ENCODE measurements around the gene SSU72. TPM values are rescaled to one million over a fixed set of nuclear protein-coding genes. Genes with fewer than 3 reads are reported as not detected.

The SSU72 gene
- polyA plus RNA-seq, 1 of the 3 experiments (the other 2 are of a cell fraction), result 104 TPM

- ChIA-PET CTCF (no interaction called here), POLR2A (no interaction called here)
- TF ChIP-seq FOXJ3 (CRISPR knock-in tag; IDR thresholded peaks at IDR 0.05), result no peak
- no peak for TF ChIP-seq GATA2 (CRISPR knock-in tag; IDR thresholded peaks at IDR 0.05)
- TF ChIP-seq FOSL2 (IDR thresholded peaks at IDR 0.05; ENCODE audit: borderline replicate concordance, low read depth), result no peak
- TF ChIP-seq, protein P1, sequence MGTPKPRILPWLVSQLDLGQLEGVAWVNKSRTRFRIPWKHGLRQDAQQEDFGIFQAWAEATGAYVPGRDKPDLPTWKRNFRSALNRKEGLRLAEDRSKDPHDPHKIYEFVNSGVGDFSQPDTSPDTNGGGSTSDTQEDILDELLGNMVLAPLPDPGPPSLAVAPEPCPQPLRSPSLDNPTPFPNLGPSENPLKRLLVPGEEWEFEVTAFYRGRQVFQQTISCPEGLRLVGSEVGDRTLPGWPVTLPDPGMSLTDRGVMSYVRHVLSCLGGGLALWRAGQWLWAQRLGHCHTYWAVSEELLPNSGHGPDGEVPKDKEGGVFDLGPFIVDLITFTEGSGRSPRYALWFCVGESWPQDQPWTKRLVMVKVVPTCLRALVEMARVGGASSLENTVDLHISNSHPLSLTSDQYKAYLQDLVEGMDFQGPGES (IDR thresholded peaks at IDR 0.05; ENCODE audit: low read depth, low read length), result no peak
- TF ChIP-seq EP300 (IDR thresholded peaks at IDR 0.05; ENCODE audit: borderline replicate concordance in 1 of 2, low read depth in 1 of 2, low read length in 1 of 2), result no peak
- no peak for TF ChIP-seq ZBTB33 (IDR thresholded peaks at IDR 0.05; ENCODE audit: borderline replicate concordance, low read depth)
- TF ChIP-seq RAD21 (IDR thresholded peaks at IDR 0.05; ENCODE audit: low read length), result no peak
- TF ChIP-seq MAX (IDR thresholded peaks at IDR 0.05; ENCODE audit: low read depth), result no peak
- no peak for TF ChIP-seq GABPA (IDR thresholded peaks at IDR 0.05; ENCODE audit: low read depth)
- TF ChIP-seq, protein P2, sequence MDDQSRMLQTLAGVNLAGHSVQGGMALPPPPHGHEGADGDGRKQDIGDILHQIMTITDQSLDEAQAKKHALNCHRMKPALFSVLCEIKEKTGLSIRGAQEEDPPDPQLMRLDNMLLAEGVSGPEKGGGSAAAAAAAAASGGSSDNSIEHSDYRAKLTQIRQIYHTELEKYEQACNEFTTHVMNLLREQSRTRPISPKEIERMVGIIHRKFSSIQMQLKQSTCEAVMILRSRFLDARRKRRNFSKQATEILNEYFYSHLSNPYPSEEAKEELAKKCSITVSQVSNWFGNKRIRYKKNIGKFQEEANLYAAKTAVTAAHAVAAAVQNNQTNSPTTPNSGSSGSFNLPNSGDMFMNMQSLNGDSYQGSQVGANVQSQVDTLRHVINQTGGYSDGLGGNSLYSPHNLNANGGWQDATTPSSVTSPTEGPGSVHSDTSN (IDR thresholded peaks at IDR 0.05), result no peak
- TF ChIP-seq SIN3A (IDR thresholded peaks at IDR 0.05; ENCODE audit: borderline replicate concordance, low read depth, low read length), result no peak
- TF ChIP-seq TAF1 (IDR thresholded peaks at IDR 0.05; ENCODE audit: borderline replicate concordance, low read depth, low read length), result no peak
- no peak for TF ChIP-seq RFX5 (IDR thresholded peaks at IDR 0.05; ENCODE audit: low read length)
- TF ChIP-seq SMC3 (IDR thresholded peaks at IDR 0.05; ENCODE audit: low read depth, low read length), result no peak
- no peak for TF ChIP-seq TCF12 (IDR thresholded peaks at IDR 0.05)
- TF ChIP-seq NRF1 (IDR thresholded peaks at IDR 0.05; ENCODE audit: low read depth, low read length), result no peak
- TF ChIP-seq MEF2A (IDR thresholded peaks at IDR 0.05; ENCODE audit: borderline replicate concordance, low read depth), result no peak
- no peak for TF ChIP-seq NFIC (IDR thresholded peaks at IDR 0.05; ENCODE audit: borderline replicate concordance)
- no peak for TF ChIP-seq CHD2 (IDR thresholded peaks at IDR 0.05; ENCODE audit: low read length, partially characterized antibody)
- no peak overlapping the region for H3K4me3 ChIP-seq (ENCODE audit: low read depth in 2 of 2, low read length in 1 of 2)
- H3F3A ChIP-seq (replicated peaks; ENCODE audit: insufficient read depth), result no peaks in the 10 kb centered on the region
- no peak overlapping the region for H3K4me2 ChIP-seq
- peaks cover 0 to 16% of the 10 kb centered on the region in 2 experiments; a peak in 1 of 4 replicates for H3K4me1 ChIP-seq (ENCODE audit: control insufficient read depth in 1 of 2, insufficient read depth in 2 of 2, low read depth in 1 of 2, low read length in 1 of 2)
- H3K79me2 ChIP-seq (ENCODE audit: insufficient read depth), result peaks cover 44% of the 10 kb centered on the region
- no peak overlapping the region for H2AFZ ChIP-seq (ENCODE audit: low read depth)
- no peak for DNase-seq
- H3K9me2 ChIP-seq, result no peaks in the 10 kb centered on the region
- no peaks in the 10 kb centered on the region for H3K9me3 ChIP-seq
- H3K9ac ChIP-seq, result no peak overlapping the region
- WGBS (ENCODE audit: low lambda C conversion rate), result 97% methylated on average over 7 of the region's 19 CpGs
- H3K36me3 ChIP-seq (replicated peaks in 1 of 2; ENCODE audit: control insufficient read depth in 1 of 2, insufficient read depth in 2 of 2, low read length in 1 of 2), result peaks cover 0 to 21% of the 10 kb centered on the region in 2 experiments
- no peaks in the 10 kb centered on the region for H3K27me3 ChIP-seq (ENCODE audit: insufficient read depth)
- H3K27ac ChIP-seq (ENCODE audit: low read depth in 2 of 2, low read length in 1 of 2), result no peak overlapping the region
- H4K20me1 ChIP-seq (ENCODE audit: insufficient read depth), result peaks cover 11% of the 10 kb centered on the region; the same call in 1 of the 2 replicates
Measured at GRCh38 chr1:1547476-1547875, 27.2 kb downstream of the SSU72 start.

All from SK-N-SH (cell line).